Fibroblast of the conjunctiva (primary cell): ENCODE results near the gene GSN.

ENCODE experiments used
- DNase-seq: peaks from one replicate; pipeline ENCODE4 v3.0.0-alpha.2; 2010; ENCODE audit warnings: low read depth

Gene GSN

DNA sequence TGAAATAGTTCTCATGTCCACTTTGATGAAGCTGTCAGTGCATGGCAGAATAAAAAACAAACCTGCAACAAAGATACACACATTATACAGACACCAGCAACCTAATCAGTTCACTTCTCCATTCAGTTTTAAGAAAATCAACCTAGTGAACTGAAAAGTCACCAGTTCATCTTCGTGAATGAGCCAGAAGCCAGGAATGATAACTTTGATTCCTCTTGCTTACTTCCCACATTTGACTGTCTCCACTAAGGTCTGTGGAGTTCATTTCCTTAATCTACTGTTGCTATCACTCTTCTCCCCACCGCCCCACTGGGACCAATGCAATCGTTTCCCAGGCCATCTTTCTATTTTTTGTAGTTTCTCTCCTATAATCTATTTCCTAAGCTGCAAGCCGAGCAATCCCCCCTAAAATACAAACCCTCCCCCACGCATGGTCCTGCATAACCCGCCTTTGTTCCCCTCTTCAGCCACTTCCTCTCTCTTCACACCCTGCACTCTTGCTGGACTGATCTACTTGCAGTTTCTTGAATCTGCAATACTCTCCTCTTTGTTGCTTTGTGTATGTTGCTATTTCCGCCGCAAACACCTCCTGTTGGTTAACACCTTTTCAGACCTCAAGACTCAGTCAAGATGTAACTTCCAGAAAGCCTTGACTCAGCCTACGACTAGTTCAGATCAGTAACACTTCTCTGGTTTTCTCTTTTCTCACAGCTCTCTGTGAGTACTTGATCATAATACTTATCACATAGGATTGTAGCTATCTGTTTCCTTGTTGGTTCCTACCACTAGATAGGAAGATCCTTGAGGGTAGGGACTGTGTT lies 85.5 kb downstream of the GSN start:
- no peak for DNase-seq

DNA sequence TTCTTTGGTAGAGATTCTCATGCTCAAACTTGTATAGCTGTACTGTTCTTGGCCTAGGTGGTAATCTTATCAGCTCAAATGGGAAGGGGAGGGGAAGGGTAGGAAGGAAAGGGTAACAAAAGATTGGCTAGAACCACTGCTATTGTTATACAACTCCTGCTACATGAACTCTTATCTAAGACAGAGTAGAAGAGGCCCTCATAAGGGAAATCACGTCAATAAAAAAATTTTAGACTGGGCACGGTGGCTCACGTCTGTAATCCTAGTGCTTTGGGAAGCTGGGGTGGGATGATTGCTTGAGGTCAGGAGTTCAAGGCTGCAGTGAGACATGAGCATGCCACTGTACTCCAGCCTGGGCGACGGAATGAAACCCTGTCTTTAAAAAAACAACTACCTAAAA lies 86.2 kb downstream of the GSN start:
- no peak for DNase-seq

DNA sequence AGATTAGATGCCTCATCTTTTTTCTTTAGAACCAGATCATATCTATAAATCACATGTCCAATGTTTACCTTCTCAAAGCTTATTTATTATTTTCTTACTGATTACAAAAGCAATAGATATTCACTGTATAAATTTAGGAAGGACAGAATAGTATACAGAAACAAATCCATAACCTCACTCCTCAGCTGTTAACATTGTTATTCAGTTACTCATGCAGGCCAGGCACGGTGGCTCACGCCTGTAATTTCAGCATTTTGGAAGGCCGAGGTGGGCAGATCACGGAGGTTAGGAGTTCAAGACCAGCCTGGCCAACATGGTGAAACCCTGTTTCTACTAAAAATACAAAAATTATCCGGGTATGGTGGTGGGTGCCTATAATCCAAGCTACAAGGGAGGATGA lies 86.8 kb downstream of the GSN start:
- DNase-seq = no peak

DNA sequence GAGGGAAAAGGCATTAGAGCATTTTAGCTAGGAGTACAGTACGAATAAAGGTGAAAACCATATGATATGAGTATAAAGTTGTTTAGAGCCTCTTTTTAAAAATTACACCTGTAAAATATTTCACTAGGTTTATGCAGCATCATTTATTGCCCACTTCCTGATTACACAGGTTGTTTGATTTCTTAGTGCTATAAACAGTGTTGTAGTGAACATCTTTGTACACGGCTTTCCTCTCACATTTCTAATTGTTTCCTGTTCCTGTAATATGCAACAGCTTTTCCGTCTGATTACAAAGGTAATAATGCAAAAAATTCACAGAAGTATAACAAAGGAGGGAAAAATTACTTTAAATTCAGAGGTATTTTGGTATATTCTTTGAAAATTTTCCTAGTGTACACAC lies 89.0 kb downstream of the GSN start:
- DNase-seq = no peak

DNA sequence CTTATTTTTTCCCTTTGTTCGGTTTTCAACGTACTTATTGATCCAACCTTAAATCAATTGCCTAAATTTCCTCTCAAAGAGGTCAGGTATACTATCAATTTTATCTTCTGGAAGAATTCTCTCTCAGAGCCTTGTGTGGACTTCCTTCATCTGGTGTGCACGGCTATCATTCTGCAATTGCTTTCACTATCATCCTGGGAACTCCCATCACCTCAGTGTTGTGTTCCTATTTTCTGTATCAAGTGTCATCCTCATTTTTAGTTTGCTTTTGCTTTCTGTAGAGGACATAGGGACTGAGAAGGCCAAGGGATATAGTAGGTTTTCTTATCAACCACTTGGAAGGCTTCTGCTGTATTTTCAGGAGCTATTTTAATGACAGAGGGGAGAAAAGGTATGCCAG lies 90.8 kb downstream of the GSN start:
- no peak for DNase-seq

DNA sequence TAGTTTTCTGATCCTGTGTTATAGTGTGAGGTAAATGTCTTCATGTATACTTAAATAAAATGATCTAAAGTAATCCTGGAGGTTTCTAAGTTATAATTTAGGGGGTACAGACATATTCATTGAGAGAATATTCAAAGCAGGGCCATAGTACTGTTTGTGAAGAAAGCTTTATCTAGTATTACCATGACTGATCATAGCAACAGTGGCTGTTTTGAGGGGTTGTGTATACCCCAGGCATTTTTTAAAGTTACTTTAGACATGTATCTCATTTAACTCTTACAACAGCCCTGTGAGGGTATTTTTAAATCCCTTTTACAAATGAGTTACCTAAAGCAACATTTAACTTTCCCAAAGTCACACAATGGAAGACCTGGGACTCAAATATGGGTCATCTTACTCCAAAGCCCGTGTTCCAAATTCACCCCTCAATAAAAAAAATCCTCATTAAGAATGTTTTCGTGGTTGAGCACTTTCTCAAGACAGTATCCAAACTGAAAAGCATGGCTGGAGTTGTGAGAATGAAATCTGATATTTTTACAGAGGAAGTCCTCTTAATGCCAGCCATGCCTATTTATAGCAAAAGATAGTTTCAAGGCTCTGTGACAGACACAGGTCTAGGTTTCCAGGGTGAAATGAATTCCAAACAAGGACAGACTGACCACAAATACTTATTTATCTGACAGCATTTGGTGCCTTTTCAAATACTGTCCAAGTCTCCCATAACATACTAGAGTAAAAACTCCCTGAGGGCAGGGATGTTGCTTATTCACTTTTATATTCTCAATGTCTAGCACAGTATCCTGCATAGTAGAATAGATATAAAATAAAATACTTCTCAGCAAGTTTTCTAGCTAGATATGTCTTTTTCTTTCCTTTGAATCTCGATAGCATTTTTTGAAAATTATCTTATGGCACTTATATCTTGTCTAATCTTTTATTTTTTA lies 91.7 kb downstream of the GSN start:
- no peak for DNase-seq

DNA sequence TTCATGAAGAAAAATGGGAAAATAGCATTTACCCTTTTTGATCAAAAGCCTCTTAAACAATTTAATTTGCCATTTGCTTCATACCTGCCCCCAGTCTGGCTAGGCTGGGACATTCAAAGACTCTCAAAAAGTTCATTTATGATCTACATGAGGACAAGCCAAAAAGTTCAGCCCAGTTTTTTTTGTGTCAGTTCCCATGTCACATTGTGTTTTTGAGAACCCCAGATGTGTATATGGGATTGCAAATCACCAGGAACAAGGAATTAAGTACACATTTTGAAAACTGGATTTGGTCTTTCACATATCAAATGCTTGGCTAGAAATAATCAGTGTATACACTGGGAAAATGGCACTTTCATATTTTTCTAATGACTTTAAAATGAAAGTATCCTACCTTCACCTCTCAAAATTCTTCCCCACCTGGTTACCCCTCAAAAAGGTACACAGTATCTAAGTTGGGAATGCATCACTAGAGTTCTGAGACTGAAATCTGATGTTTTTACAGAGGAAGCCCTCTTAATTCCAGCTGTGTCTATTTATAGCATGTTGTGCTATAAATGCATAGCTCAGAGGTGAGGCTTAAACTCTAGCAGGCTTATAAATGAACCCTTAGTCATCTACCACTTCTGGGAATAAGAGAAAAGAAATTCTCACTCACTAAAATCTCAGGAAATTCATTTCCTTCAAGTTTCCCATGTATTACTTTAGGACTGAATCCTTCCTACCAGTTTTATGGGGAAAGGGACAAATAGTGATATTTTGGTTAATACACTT lies 92.8 kb downstream of the GSN start:
- DNase-seq = peak; percentile 47

DNA sequence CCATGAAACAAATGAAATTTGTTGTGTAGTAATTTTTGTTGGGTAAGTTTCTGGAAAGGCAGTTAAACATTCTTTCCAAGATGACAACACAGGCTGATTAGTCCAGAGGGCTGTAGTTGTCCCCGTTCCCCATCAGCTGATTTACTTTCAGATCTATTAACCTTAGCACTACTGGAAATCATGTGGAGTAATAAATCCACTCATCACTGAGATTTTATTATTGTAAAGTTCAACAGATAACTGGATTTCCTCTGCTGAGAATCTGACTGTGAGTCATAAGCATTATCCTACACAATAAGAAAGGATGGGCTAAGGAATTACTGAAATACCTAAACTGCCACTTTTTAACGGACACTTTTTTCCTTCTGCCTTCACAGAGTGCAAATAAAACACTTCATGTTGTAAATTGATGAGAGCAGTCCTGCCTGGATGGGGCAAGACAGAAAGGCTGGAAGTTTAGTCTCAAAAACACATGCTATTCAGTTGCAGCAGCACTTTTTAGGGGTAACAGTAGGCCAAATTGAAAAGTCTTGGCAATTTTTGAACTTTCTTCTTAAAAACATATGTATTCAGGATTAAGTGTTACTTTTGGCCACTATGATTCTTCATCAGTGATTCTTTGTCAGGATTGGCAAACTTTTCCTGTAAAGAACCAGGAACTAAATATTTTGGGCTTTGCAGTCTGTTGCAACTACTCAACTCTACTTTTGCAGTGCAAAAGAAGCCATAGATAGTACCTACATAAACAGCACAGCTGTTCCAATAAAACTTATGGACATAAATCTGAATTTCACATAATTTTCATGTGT lies 95.1 kb downstream of the GSN start:
- peak; percentile 35 for DNase-seq

DNA sequence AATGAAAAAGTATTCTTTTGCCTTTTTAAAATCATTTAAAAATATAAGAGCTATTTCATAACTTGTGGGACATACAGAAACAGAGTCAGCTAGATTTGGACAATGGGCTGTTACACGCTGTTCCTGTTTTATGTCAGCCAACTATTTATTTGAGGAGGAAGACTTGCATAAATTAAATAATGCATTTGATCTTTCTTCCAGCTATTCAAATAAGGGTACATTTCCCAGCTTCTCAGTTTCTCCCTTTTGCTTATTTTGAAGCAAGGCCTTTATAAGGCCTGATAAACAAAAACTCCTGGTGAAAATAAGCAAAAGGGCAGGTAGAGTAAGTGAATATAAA lies 95.6 kb downstream of the GSN start:
- no peak for DNase-seq

DNA sequence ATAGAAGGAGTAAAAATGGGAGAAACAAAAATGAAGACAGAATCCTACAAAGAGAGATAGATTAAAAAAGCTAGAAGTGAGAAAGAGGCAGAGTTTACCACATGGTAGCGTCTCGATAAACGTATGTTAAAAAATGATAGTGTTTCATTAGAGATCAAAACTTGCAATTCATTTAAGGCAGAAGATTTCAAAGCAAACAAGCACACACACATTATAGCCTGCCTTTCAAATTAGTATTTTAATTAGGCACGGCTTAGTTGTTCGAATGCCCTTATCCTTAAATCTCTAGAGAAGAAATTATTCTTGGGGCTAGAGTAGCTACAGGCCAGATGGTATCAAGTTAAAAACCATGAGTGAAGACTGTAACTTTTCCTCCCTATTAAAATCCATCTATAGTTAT lies 96.1 kb downstream of the GSN start:
- DNase-seq = no peak

DNA sequence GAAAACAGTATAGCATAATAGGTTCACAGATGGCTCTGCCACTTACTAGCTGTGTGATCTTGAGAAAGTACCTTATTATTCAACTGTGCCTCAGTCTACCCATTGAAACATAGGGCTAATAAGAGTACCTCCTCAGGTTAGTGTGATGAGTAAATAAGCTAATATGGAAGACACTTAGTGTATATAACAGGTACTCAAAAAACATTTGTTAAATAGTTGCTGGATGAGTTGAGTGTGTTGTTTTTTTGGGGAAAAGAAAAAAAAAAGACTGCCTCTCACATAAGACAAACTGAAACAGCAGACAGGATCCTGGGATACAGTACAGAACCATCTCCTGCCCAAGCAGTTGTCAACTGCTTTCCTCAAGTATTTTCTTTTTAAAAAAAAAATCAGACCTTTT lies 96.9 kb downstream of the GSN start:
- DNase-seq = no peak

DNA sequence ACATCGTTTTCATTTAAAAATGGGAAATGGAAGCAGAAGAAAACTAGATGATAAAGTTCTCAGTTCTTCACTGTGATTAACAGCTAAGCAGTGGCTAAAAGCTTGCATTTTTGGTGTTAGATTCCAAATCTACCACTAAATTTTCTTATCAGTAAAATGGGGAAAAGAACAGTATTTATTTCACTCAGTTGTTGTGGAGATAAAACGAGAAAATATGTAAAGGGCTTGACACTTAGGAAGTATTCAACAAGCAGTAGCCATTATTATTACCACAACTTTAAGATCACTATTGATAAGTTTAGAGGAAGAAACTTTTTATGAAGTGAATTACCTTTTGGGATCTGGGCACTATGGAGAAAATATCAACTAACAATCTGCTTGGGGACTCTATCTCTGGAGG lies 97.6 kb downstream of the GSN start:
- DNase-seq = no peak

DNA sequence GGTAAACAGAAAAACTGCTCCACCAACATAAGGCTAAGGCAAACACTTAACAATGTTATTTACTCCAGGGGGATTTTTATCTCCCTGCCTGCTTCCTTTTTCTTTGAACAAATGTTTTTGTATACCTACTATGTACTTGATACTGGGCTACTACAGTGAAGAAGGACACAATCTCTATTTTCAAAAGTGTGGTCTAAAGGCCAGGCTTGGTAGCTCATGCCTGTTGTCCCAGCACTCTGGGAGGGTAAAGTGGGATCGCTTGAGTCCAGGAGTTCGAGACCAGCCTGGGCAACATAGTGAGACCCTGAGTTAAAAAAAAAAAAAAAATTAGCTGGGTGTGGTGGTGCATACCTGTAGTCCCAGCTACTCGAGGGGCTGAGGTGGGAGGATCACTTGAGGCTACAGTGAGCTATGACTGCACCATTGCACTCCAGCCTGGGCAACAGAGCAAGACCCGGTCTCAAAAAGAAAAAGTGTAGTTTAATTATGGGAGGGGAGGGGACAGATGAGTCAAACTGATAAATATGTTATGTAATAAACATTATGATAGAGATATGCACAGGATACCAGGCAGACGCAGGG lies 98.7 kb downstream of the GSN start:
- no peak for DNase-seq

DNA sequence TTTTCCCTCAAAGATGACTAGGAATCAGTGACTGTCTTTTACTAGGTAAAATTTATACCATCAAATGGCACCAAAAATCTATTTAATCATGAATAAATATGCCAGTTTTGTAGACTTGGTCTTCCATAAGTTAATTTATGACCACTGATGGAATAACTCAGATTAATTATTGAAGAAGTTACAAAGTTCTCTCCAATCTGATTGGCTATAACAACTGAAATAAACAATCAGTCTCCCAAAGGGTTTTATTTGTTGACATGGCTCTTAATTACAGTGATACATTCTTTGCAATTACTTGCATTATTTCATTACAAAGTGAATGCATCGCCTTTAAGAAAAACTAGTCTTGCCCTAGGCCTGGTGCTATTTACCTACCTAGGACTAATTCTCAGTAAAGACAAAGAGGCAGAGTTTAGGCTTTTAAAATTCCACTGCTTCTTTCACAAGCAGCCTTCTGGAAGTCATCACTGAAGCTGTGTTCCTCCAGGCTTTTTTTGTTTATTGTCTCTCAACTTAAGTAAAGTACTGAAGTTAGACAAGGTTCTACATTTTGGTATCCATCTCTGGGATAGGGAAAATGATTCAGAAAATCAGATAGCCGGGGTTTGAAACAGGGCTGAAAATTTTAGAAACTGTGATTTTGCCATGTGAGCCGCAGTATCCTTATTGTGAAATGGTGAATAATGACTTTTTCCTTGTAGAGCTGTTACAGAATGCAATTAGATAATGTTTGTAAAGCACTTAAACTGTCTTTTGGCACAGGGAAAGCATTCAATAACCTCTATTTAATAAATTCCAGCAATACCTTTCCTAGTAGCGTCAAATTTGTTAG lies 99.6 kb downstream of the GSN start:
- DNase-seq = no peak

DNA sequence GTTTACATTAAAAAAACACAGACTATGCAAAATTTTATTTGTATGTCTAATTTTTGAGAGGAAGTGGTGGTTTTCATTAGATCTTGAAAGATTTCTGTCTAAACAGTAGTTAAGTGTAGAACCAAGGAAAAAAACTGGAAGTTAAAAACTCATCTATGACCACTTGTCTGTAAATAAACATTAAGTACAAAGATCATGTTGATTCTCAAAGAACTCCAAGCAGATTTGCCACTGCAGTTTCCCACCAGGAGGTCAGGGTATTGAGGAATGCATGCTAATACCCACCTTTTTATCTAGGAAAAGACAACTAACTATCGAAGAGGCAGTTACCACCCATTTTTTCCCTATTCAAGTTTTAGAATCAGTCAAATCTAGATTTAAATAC lies 100.2 kb downstream of the GSN start:
- DNase-seq = no peak

DNA sequence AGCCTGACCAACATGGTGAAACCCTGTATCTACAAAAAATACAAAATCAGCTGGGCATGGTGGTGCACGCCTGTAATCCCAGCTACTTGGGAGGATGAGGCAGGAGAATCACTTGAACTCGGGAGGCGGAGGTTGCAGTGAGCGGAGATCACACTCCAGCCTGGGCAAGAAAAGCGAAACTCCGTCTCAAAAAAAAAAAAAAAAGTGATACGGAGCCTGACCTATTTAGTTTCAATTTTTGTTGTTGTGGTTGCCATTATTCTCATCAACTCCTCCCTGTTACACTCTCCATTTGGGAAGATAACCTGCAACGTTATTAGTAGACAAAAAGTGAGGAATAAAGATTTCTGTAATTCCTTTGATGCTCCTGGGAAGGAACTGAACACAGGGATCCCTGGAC lies 100.8 kb downstream of the GSN start:
- DNase-seq = no peak

DNA sequence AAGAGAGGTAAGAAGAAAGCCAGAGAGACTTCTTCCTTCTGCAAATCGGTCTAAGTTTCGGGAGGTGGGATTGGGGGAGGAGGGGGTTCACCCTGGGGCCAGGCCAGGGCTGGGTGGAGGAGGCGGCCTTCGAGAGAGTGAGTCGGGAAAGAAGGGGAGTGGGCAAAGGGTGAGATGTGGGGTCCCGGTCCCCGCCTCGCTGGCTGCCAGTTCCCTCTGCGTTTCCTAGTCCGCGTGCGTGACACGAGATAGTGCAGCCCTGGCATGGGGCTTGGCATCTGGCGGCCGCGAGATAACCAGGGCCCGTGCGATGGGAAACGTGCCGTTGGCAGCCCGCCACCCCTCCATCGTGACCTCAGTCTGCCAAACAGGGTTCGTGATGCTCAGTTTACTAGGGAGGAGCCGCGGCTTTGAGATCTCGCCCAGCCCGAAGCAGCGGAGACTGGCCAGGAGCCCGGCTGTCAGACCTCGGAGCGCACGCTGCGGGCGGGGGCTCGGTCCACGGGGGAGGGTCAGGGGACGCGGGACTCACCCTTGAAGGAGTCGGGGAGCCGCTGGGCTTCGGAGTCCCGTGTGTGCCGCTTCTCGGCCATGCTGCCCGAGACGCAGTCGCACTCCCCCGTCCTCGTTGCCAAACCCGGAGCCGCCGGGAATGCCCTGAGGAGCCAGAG lies 101.8 kb downstream of the GSN start, which contains the start of gene STOM:
TSS of gene STOM (minus strand) at position 656 of the 671 bp plus-strand sequence. CDS start at position 593, 63 bp downstream.
- DNase-seq = peak; percentile 91

DNA sequence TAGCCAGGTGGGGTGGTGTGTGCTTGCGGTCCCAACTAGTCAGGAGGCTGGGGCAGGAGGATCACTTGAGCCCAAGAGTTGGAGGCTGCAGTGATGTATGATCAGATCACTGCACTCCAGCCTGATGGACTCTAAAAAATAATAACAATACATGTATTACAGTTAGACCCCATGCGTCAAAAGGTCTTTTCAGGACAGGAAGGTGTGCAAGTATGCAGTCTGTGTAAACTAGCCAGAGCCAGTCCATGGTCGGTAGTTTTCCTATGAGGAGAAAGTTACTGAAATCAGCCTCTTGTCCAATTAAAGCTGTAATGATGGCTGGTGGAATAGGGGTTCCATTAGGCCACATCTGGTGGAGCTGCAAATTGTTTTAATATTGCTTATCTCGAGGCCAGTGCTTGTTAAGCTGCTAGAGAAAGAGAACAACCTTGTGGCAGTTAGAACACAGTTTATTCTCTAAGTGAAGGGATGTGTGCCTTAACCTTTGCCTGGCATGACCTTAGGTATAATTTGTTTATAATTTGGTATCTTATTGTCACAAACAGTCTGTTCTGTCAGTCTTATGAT lies 103.6 kb downstream of the GSN start:
- DNase-seq = no peak

DNA sequence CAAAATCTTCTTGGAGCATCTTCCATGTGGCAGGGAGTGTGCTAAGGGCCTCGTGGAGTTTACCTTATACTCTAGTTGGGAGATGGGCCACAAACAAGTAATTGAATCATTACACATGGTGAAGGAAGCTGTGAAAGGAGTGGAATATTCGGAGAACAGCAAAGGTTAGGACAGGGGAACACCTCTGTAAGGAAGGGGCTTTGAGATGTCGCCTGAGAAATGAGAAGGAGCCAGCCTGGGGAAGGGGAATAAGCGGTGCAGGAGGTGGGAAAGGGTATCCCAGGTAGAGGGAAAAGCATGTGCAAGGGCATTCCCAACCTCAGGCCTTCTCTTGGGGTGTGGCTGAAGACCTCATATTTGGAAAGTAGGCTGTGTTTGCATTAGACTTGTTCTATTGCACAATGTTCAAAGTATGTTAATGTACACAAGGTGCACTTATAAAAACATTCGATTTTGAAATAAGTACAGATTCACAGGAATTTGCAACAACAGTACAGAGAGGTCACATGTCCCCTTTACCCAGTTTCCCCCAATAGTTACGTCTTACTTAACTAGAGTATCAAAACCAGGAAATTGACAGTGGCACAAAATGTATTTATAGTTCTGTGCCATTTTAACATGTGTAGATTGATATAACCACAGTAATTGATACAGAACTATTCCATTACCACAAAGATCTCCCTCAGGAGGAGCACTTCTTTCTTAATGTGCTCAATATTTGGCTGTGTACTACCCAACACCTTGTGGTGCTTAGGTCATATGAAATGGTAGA lies 104.5 kb downstream of the GSN start:
- peak; percentile 63 for DNase-seq
